ENCODE data around the gene NAA35.

Gene NAA35

DNA sequence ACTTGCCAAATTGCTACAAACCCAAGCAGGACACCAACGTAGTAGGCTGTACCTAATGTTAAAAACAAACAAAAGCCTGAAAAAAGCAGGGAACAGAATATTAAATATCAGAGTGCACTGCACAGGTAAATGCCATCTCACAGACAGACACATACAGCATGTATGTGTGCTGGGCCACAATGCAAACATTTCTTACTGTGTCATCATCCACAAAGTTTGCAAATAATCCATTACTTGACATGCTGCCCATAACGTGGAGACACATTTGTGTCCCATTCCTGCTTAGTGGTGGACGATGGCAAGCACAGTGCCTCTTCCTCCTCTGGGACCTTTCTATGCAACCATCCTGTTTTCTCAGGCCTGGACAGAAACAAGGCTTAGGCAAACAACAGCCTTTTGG is 113.7 kb downstream of the NAA35 start:
- Mint-ChIP-seq H3K36me3 (ENCODE audit: low read depth) (no peaks in the 10 kb centered on the region), H3K4me3 (no peak overlapping the region), H3K27me3 (peaks cover 22% of the 10 kb centered on the region), H3K27ac (no peak overlapping the region), H3K4me1 (ENCODE audit: low read depth) (no peaks in the 10 kb centered on the region), H3K9me3 (no peaks in the 10 kb centered on the region)

- Mint-ChIP-seq H3K9me3 (no peaks in the 10 kb centered on the region), H3K4me3 (no peak overlapping the region), H3K4me1 (ENCODE audit: low read depth) (no peaks in the 10 kb centered on the region), H3K27me3 (peaks cover 12% of the 10 kb centered on the region), H3K36me3 (ENCODE audit: low read depth) (no peaks in the 10 kb centered on the region), H3K27ac (no peak overlapping the region)
Observed at GRCh38 chr9:86057491-86057890, 116.5 kb downstream of the NAA35 start.

GRCh38 chr9:86061972-86062739 is 121.2 kb downstream of the NAA35 start:
- no peak overlapping the region for H3K4me3 Mint-ChIP-seq
- peaks cover 12% of the 10 kb centered on the region for H3K27me3 Mint-ChIP-seq
- H3K36me3 Mint-ChIP-seq (ENCODE audit: low read depth): no peaks in the 10 kb centered on the region
- H3K27ac Mint-ChIP-seq: no peak overlapping the region
- H3K4me1 Mint-ChIP-seq (ENCODE audit: low read depth): no peaks in the 10 kb centered on the region
- no peaks in the 10 kb centered on the region for H3K9me3 Mint-ChIP-seq

GRCh38 chr9:86062845-86063693 is 122.1 kb downstream of the NAA35 start:
- H3K36me3 Mint-ChIP-seq (ENCODE audit: low read depth): no peaks in the 10 kb centered on the region
- no peaks in the 10 kb centered on the region for H3K4me1 Mint-ChIP-seq (ENCODE audit: low read depth)
- H3K9me3 Mint-ChIP-seq: no peaks in the 10 kb centered on the region
- H3K27ac Mint-ChIP-seq: no peak overlapping the region
- H3K4me3 Mint-ChIP-seq: no peak overlapping the region
- H3K27me3 Mint-ChIP-seq: peaks cover 9% of the 10 kb centered on the region

- Mint-ChIP-seq H3K27me3 (peaks cover 5% of the 10 kb centered on the region), H3K27ac (peak overlapping the region; percentile 49), H3K9me3 (no peaks in the 10 kb centered on the region), H3K4me3 (no peak overlapping the region), H3K36me3 (ENCODE audit: low read depth) (no peaks in the 10 kb centered on the region), H3K4me1 (ENCODE audit: low read depth) (no peaks in the 10 kb centered on the region)
Observed at GRCh38 chr9:86064220-86064619, 123.3 kb downstream of the NAA35 start.

DNA sequence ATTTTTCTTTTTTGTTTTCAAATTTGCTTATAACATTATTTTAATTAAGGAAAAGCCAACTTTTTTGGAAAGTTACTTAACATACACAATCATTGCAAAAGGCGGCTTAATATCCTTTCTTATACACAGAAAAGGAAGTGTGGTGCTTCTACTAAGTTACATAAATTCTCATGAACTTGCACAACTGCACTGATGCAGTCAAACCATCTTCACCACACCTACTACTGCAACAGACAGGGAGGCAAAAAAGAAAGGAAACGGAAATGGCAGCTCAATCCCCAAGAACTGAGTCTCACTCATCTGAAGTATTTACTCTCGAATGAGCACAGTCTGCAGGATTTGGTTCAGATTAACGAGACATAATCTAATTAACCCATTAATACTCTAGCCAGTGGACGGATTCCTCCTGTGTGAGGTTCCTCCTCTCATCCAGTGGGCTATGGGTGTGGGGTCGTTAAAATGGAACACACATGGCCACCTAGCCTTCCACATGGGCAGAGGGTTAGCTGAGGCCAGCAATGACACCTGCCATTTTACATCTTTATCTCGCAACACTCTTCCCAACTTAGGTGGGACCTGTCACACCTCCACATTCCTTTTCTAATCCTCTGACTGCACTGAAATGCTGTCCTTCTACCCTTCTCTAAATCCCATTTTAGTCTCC is 128.4 kb downstream of the NAA35 start:
- peaks cover 13% of the 10 kb centered on the region for H3K4me1 Mint-ChIP-seq (ENCODE audit: low read depth)
- no peaks in the 10 kb centered on the region for H3K36me3 Mint-ChIP-seq (ENCODE audit: low read depth)
- peaks cover 3% of the 10 kb centered on the region for H3K27me3 Mint-ChIP-seq
- H3K9me3 Mint-ChIP-seq: no peaks in the 10 kb centered on the region
- no peak overlapping the region for H3K27ac Mint-ChIP-seq
- no peak overlapping the region for H3K4me3 Mint-ChIP-seq
